ENCODE data around the gene MRPS6. TPM values are rescaled to one million over a fixed set of nuclear protein-coding genes. Genes with fewer than 3 reads are reported as not detected.

The MRPS6 gene
- total RNA-seq, 1 donor from 2014 or later = 76.7 TPM

GRCh38 chr21:34144224-34144623, 70.8 kb downstream of the MRPS6 start:
- no peak for DNase-seq (ENCODE audit: low spot score, unreplicated experiment)
- Mint-ChIP-seq H3K27ac (no peak overlapping the region), H3K4me1 (ENCODE audit: low read depth) (peaks cover 17% of the 10 kb centered on the region), H3K9me3 (ENCODE audit: low read depth) (peaks cover 7% of the 10 kb centered on the region), H3K4me3 (ENCODE audit: low read depth) (no peak overlapping the region), H3K27me3 (no peaks in the 10 kb centered on the region), H3K36me3 (ENCODE audit: insufficient read depth) (peaks cover 48% of the 10 kb centered on the region)
- TF ChIP-seq CTCF (IDR thresholded peaks at IDR 0.05; ENCODE audit: unreplicated experiment) = no peak

GRCh38 chr21:34147792-34148418, 74.5 kb downstream of the MRPS6 start:
- no peak for DNase-seq (ENCODE audit: low spot score, unreplicated experiment)
- peaks cover 17% of the 10 kb centered on the region for H3K4me1 Mint-ChIP-seq (ENCODE audit: low read depth)
- TF ChIP-seq CTCF (IDR thresholded peaks at IDR 0.05; ENCODE audit: unreplicated experiment) = no peak
- peak overlapping the region; percentile 22 for H3K27ac Mint-ChIP-seq
- H3K27me3 Mint-ChIP-seq = no peaks in the 10 kb centered on the region
- H3K4me3 Mint-ChIP-seq (ENCODE audit: low read depth) = no peak overlapping the region
- peaks cover 46% of the 10 kb centered on the region for H3K36me3 Mint-ChIP-seq (ENCODE audit: insufficient read depth)
- H3K9me3 Mint-ChIP-seq (ENCODE audit: low read depth) = peaks cover 14% of the 10 kb centered on the region

GRCh38 chr21:34148419-34148804, 75.0 kb downstream of the MRPS6 start:
- TF ChIP-seq CTCF (IDR thresholded peaks at IDR 0.05; ENCODE audit: unreplicated experiment) = no peak
- DNase-seq (ENCODE audit: low spot score, unreplicated experiment) = no peak
- H3K4me3 Mint-ChIP-seq (ENCODE audit: low read depth) = no peak overlapping the region
- H3K9me3 Mint-ChIP-seq (ENCODE audit: low read depth) = peaks cover 17% of the 10 kb centered on the region
- H3K36me3 Mint-ChIP-seq (ENCODE audit: insufficient read depth) = peaks cover 45% of the 10 kb centered on the region
- H3K4me1 Mint-ChIP-seq (ENCODE audit: low read depth) = peaks cover 17% of the 10 kb centered on the region
- H3K27ac Mint-ChIP-seq = peak overlapping the region; percentile 22
- H3K27me3 Mint-ChIP-seq = no peaks in the 10 kb centered on the region

GRCh38 chr21:34148826-34149558, 75.6 kb downstream of the MRPS6 start:
- H3K4me3 Mint-ChIP-seq (ENCODE audit: low read depth) = no peak overlapping the region
- DNase-seq (ENCODE audit: low spot score, unreplicated experiment) = no peak

GRCh38 chr21:34152500-34152899, 79.1 kb downstream of the MRPS6 start:
- Mint-ChIP-seq H3K4me1 (ENCODE audit: low read depth) (peaks cover 16% of the 10 kb centered on the region), H3K36me3 (ENCODE audit: insufficient read depth) (peaks cover 21% of the 10 kb centered on the region)

More at GRCh38 chr21:34148826-34149558, 75.6 kb downstream of the MRPS6 start:
- peaks cover 17% of the 10 kb centered on the region for H3K9me3 Mint-ChIP-seq (ENCODE audit: low read depth)
- no peak for TF ChIP-seq CTCF (IDR thresholded peaks at IDR 0.05; ENCODE audit: unreplicated experiment)
- no peaks in the 10 kb centered on the region for H3K27me3 Mint-ChIP-seq
- H3K27ac Mint-ChIP-seq = no peak overlapping the region
- peaks cover 39% of the 10 kb centered on the region for H3K36me3 Mint-ChIP-seq (ENCODE audit: insufficient read depth)
- H3K4me1 Mint-ChIP-seq (ENCODE audit: low read depth) = peaks cover 17% of the 10 kb centered on the region

More at GRCh38 chr21:34152500-34152899, 79.1 kb downstream of the MRPS6 start:
- no peak for DNase-seq (ENCODE audit: low spot score, unreplicated experiment)
- no peak overlapping the region for H3K4me3 Mint-ChIP-seq (ENCODE audit: low read depth)
- peaks cover 10% of the 10 kb centered on the region for H3K9me3 Mint-ChIP-seq (ENCODE audit: low read depth)
- H3K27me3 Mint-ChIP-seq = no peaks in the 10 kb centered on the region
- no peak for TF ChIP-seq CTCF (IDR thresholded peaks at IDR 0.05; ENCODE audit: unreplicated experiment)
- H3K27ac Mint-ChIP-seq = no peak overlapping the region

Measured in progenitor cell of endocrine pancreas (in vitro differentiated cells).